Fibroblast of mammary gland (primary cell): ENCODE data around the gene TP63.

Source experiments
- DNase-seq: peaks from one replicate; pipeline ENCODE4 v3.0.0-alpha.2; 2010; ENCODE audit warnings: low read depth
- H3K4me3 ChIP-seq: 2 replicates; pipeline ENCODE4 v1.5.1; 2011; ENCODE audit warnings: low read depth, mild to moderate bottlenecking, low read length, moderate library complexity; ENCODE audit not compliant: control insufficient read depth
- CTCF ChIP-seq: conservative IDR thresholded peaks from 2 replicates; pipeline ENCODE4 v1.5.1; 2011; ENCODE audit warnings: low read depth, low read length, inconsistent platforms; ENCODE audit not compliant: control insufficient read depth, insufficient read depth

The TP63 gene

GRCh38 chr3:189787191-189787590 lies 156.0 kb downstream of the TP63 start:
- no peak for DNase-seq
- TF ChIP-seq CTCF = no peak

GRCh38 chr3:189787632-189788031 lies 156.4 kb downstream of the TP63 start:
- no peak for TF ChIP-seq CTCF
- no peak overlapping the region for H3K4me3 ChIP-seq
- peak; percentile 67 for DNase-seq

More at GRCh38 chr3:189787191-189787590, 156.0 kb downstream of the TP63 start:
- no peak overlapping the region for H3K4me3 ChIP-seq

GRCh38 chr3:189789432-189789831 lies 158.2 kb downstream of the TP63 start:
- no peak overlapping the region for H3K4me3 ChIP-seq
- no peak for DNase-seq
- no peak for TF ChIP-seq CTCF

GRCh38 chr3:189790658-189791057 lies 159.5 kb downstream of the TP63 start:
- TF ChIP-seq CTCF = no peak
- H3K4me3 ChIP-seq = no peak overlapping the region
- no peak for DNase-seq

GRCh38 chr3:189792046-189792929 lies 161.1 kb downstream of the TP63 start:
- no peak for TF ChIP-seq CTCF
- no peak for DNase-seq
- no peak overlapping the region for H3K4me3 ChIP-seq

- no peak for TF ChIP-seq CTCF
- no peak for DNase-seq
- H3K4me3 ChIP-seq = no peak overlapping the region
These were observed 163.3 kb downstream of the TP63 start for GRCh38 chr3:189794518-189794917.
